Measurements from ENCODE around the gene PER3. TPM values are rescaled to one million over a fixed set of nuclear protein-coding genes. Genes with fewer than 3 reads are reported as not detected.

PER3 gene
- total and polyA plus RNA-seq, 2 of the 13 experiments (the other 11 are each of a cell fraction or from before 2014, with no cell fraction given) = 3.0 to 6.0 TPM

GRCh38 chr1:7824701-7825100 is 40.6 kb downstream of the PER3 start:
- Histone ChIP-seq H4K20me1 (ENCODE audit: insufficient read depth, low read length) (no peaks in the 10 kb centered on the region), H3K79me2 (ENCODE audit: insufficient read depth, low read length) (no peaks in the 10 kb centered on the region), H3K27ac (ENCODE audit: extremely low read length, insufficient read depth, low read length) (no peak overlapping the region), H3K4me1 (ENCODE audit: insufficient read depth, low read length) (no peaks in the 10 kb centered on the region), H3K9me3 (ENCODE audit: low read length) (no peaks in the 10 kb centered on the region), H3K27me3 (ENCODE audit: control insufficient read depth in 1 of 2, insufficient read depth in 2 of 2, low read length in 2 of 2) (no peaks in the 10 kb centered on the region), H3K36me3 (replicated peaks in 1 of 2; ENCODE audit: control insufficient read depth in 1 of 2, insufficient read depth in 2 of 2, low read length in 2 of 2) (peaks cover 4 to 7% of the 10 kb centered on the region in 2 experiments; a peak in 3 of 5 replicates), H3K4me3 (replicated peaks in 1 of 3; ENCODE audit: insufficient read depth in 1 of 3, low read depth in 2 of 3, low read length in 3 of 3) (no peak overlapping the region), H3K4me2 (ENCODE audit: low read depth, low read length) (no peak overlapping the region), H3K9ac (ENCODE audit: insufficient read depth, low read depth, low read length) (no peak overlapping the region), H2AFZ (ENCODE audit: low read length) (no peak overlapping the region)
- intact Hi-C loops (cut with micrococcal nuclease; ENCODE audit: unreplicated experiment) = no loop called here
- WGBS (ENCODE audit: low lambda C conversion rate) = 89% methylated on average over 8 of the region's 8 CpGs
- ATAC-seq (no peak), FAIRE-seq (no peak), DNase-seq (ENCODE audit: low spot score) (no peak)
- POLR2A ChIA-PET = no interaction called here
- CTCF ChIA-PET (ENCODE audit: low intra/inter-chr PET ratio, low total read pairs) = no interaction called here
- BruUV-seq (replicated peaks) = no TSS peak
- TF ChIP-seq ZSCAN29 (CRISPR knock-in tag; conservative IDR thresholded peaks at IDR 0.05) (no peak), DR1 (CRISPR knock-in tag; IDR thresholded peaks at IDR 0.05) (no peak), GATAD2A (CRISPR knock-in tag; IDR thresholded peaks at IDR 0.05) (no peak), HMG20B (CRISPR knock-in tag; conservative IDR thresholded peaks at IDR 0.05) (no peak), NCOA2 (CRISPR knock-in tag; IDR thresholded peaks at IDR 0.05) (no peak), MAF1 (CRISPR knock-in tag; IDR thresholded peaks at IDR 0.05; ENCODE audit: borderline replicate concordance) (no peak), MTF1 (CRISPR knock-in tag; IDR thresholded peaks at IDR 0.05) (no peak), IKZF4 (CRISPR knock-in tag; IDR thresholded peaks at IDR 0.05; ENCODE audit: borderline replicate concordance, low read depth, not compliant biosample characterization) (no peak), BHLHE40 (IDR thresholded peaks at IDR 0.05; ENCODE audit: low read length) (no peak)
- in situ Hi-C loops (cut with HindIII; ENCODE audit: extremely low pct_ligation_motif_present, low pct_unique_long_range_greater_than_20kb) = no loop called here

- no peaks in the 10 kb centered on the region for H4K20me1 ChIP-seq (ENCODE audit: insufficient read depth, low read length)
- in situ Hi-C loops (cut with HindIII; ENCODE audit: extremely low pct_ligation_motif_present, low pct_unique_long_range_greater_than_20kb) = no loop called here
- DNase-seq (ENCODE audit: low spot score) = no peak
- no TSS peak for BruUV-seq (replicated peaks)
- 84% methylated on average over 7 of the region's 7 CpGs for WGBS (ENCODE audit: low lambda C conversion rate)
- CTCF ChIA-PET (ENCODE audit: low intra/inter-chr PET ratio, low total read pairs) = no interaction called here
- intact Hi-C loops (cut with micrococcal nuclease; ENCODE audit: unreplicated experiment) = no loop called here
- peaks cover 3 to 5% of the 10 kb centered on the region in 2 experiments; a peak in 2 of 5 replicates for H3K36me3 ChIP-seq (replicated peaks in 1 of 2; ENCODE audit: control insufficient read depth in 1 of 2, insufficient read depth in 2 of 2, low read length in 2 of 2)
- H3K9ac ChIP-seq (ENCODE audit: insufficient read depth, low read depth, low read length) = no peak overlapping the region
- POLR2A ChIA-PET = no interaction called here
- no peak overlapping the region for H3K4me2 ChIP-seq (ENCODE audit: low read depth, low read length)
- no peak overlapping the region for H3K27ac ChIP-seq (ENCODE audit: extremely low read length, insufficient read depth, low read length)
- FAIRE-seq = no peak
- H3K9me3 ChIP-seq (ENCODE audit: low read length) = no peaks in the 10 kb centered on the region
- TF ChIP-seq ATF1 (CRISPR knock-in tag; IDR thresholded peaks at IDR 0.05) (no peak), TEAD2 (CRISPR knock-in tag; IDR thresholded peaks at IDR 0.05) (no peak), PLSCR1 (CRISPR knock-in tag; IDR thresholded peaks at IDR 0.05; ENCODE audit: borderline replicate concordance) (no peak), PATZ1 (CRISPR knock-in tag; IDR thresholded peaks at IDR 0.05) (no peak), DR1 (CRISPR knock-in tag; IDR thresholded peaks at IDR 0.05) (no peak)
- no peaks in the 10 kb centered on the region for H3K27me3 ChIP-seq (ENCODE audit: control insufficient read depth in 1 of 2, insufficient read depth in 2 of 2, low read length in 2 of 2)
- no peak overlapping the region for H3K4me3 ChIP-seq (replicated peaks in 1 of 3; ENCODE audit: insufficient read depth in 1 of 3, low read depth in 2 of 3, low read length in 3 of 3)
- ATAC-seq = no peak
- no peak overlapping the region for H2AFZ ChIP-seq (ENCODE audit: low read length)
- no peaks in the 10 kb centered on the region for H3K79me2 ChIP-seq (ENCODE audit: insufficient read depth, low read length)
- H3K4me1 ChIP-seq (ENCODE audit: insufficient read depth, low read length) = no peaks in the 10 kb centered on the region
Measured at GRCh38 chr1:7826363-7826762, 42.3 kb downstream of the PER3 start.
